BLaER1 treated with 17β-estradiol and CSF1 and Interleukin-3, amounts not matched to agents 10 nM and 100 nM (cell line): ENCODE results near the gene PER1.

ENCODE experiments used
- H3K27ac ChIP-seq, 11 experiments: shearing (Covaris generic); formaldehyde crosslinking; 2 replicates each; pipeline ENCODE4 v1.8.1; 2022
- H3K27me3 ChIP-seq, 11 experiments: shearing (Covaris generic); formaldehyde crosslinking; 2 replicates each; pipeline ENCODE4 v1.8.1; 2022
- H3K36me3 ChIP-seq, 11 experiments: shearing (Covaris generic); formaldehyde crosslinking; 2 replicates each; pipeline ENCODE4 v1.8.1; 2022
- H3K4me1 ChIP-seq, 10 experiments: shearing (Covaris generic); formaldehyde crosslinking; 2 replicates each; pipeline ENCODE4 v1.8.1; 2022
- H3K4me2 ChIP-seq, 11 experiments: shearing (Covaris generic); formaldehyde crosslinking; 2 replicates each; pipeline ENCODE4 v1.8.1; 2022
- H3K4me3 ChIP-seq, 10 experiments: shearing (Covaris generic); formaldehyde crosslinking; 2 replicates each; pipeline ENCODE4 v1.8.1; 2022
- H3K9ac ChIP-seq, 11 experiments: shearing (Covaris generic); formaldehyde crosslinking; 2 replicates each; pipeline ENCODE4 v1.8.1; 2022
- H3K9me3 ChIP-seq, 11 experiments: shearing (Covaris generic); formaldehyde crosslinking; replicated peaks in 1 of 11; 2 replicates each; pipeline ENCODE4 v1.8.1; 2022
- H4K20me1 ChIP-seq, 11 experiments: shearing (Covaris generic); formaldehyde crosslinking; 2 replicates each; pipeline ENCODE4 v1.8.1; 2022
- Cebpa-rat ChIP-seq, 11 experiments: shearing (Covaris generic); IDR thresholded peaks; 2 replicates each; pipeline ENCODE4 v1.8.1; 2022

The PER1 gene

DNA sequence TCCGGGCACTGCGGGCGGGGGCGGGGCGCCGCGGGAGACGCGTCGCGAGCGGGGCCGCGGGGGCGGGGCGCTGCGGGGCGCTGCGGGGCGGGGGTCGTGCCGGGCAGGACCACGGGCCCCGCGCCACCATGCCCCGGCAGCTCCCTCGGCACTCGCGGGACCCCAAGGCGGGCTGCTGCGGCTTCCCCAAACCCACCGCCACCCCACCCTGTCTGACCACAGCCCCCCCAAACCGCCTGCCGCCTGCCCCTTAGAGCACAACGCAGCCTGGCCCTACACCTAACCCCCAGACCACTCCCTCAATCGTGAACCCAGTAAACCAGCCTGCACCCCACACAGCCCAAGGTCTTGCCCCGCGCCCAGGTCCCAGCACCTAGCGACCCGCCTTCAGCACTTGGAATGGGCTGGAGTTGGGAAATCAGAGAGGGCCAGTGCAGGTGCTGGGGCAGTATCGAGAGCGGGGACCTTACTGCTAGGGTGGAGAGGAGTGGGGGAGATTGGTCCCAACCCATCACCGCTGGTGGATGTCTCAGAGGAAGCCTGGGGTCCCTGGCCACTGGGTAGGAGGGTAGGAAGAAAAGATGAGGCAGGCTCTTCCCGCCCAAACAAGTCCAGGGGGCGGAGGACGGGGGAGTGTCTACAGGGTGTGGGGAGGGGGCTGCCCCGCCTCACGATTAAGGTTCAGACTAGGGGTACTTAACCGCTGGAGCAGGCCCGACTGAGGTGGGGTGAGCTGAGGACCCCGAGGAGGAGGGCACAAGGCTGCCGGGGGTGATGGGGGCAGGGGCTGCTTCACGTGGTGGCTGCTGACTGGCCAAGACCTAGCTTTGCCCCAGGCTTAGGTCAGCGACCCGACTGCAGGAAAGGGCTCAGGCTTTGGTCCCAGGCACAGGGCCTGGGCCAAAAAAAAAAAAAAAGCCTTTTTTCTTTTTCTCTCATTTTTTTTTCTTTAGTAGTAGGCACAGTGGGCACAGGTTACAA, 11.1 kb upstream of the PER1 start:
- no peak for TF ChIP-seq Cebpa-rat (IDR thresholded peaks at IDR 0.05)

DNA sequence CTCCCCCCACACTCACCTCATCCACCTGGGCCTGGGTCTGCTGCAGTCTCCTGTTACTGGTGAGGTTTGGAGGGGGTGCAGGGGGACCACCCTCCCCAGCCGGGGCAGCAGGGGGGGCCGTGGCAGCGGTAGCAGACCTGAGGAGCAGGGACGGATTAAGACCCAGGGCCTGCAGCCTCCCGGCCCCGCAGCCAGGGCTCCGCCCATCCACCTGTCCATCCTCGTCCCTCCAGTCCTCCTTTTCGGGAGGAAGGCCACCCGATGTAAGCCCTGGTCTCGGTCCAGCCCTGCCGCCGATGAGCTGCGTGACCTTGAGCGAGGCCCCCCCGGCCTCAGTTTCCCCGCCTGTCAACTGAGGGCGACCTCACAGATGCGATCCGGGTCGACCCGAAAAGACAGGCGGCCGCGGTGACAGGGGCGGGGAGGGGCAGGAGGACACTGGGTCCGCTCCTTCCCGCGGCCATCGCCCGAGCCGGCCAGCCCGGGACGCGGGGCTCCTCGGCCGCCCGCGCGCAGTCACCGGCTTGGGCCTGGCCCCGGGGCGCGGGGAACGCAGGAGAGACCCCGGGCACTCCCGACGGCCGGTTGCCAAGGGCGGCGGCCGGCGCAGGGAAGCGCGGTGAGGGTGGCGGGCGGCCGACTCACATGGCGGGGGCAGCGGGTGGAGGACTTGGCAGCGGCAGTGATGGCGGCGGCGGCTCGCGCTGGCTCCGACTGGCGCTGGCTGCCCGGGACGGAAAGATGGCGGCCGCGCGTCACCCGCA, 10.2 kb upstream of the PER1 start, which contains the start of gene VAMP2:
Gene VAMP2 (minus strand): TSS at position 716 of the 764 bp plus-strand sequence. CDS start 69 bp downstream, at position 647.
- Histone ChIP-seq H3K9me3 (no peaks in the 10 kb centered on the region), H3K9ac (peak within 1 kb of the TSS; percentile 96 to 100 (median 99)), H3K36me3 (peaks cover 13 to 30% (median 21%) of the 10 kb centered on the region in 11 experiments; a peak in 20 of 22 replicates), H3K4me3 (peak within 1 kb of the TSS; percentile 92 to 100 (median 100)), H3K27ac (peak within 1 kb of the TSS; percentile 93 to 100 (median 98)), H3K4me1 (peaks cover 51 to 65% (median 61%) of the 10 kb centered on the region in 10 experiments), H3K27me3 (no peaks in the 10 kb centered on the region), H3K4me2 (peak within 1 kb of the TSS; percentile 92 to 100 (median 100)), H4K20me1 (peaks cover 10 to 37% (median 26%) of the 10 kb centered on the region in 11 experiments; a peak in 17 of 22 replicates)
- TF ChIP-seq Cebpa-rat (IDR thresholded peaks at IDR 0.05), result no peak

More for the DNA sequence above, 11.1 kb upstream of the PER1 start:
- no peaks in the 10 kb centered on the region for H3K27me3 ChIP-seq
- peak overlapping the region; percentile 82 to 100 (median 95) for H3K4me2 ChIP-seq
- peak overlapping the region; percentile 93 to 100 (median 98) for H3K27ac ChIP-seq
- H3K9me3 ChIP-seq, result no peaks in the 10 kb centered on the region
- H3K4me3 ChIP-seq, result peak overlapping the region; percentile 92 to 100 (median 100)
- peaks cover 51 to 61% (median 55%) of the 10 kb centered on the region in 10 experiments for H3K4me1 ChIP-seq
- peaks cover 10 to 37% (median 26%) of the 10 kb centered on the region in 11 experiments; a peak in 17 of 22 replicates for H4K20me1 ChIP-seq
- H3K9ac ChIP-seq, result peak overlapping the region; percentile 96 to 100 (median 99)
- peaks cover 13 to 26% (median 21%) of the 10 kb centered on the region in 11 experiments; a peak in 20 of 22 replicates for H3K36me3 ChIP-seq

GRCh38 chr17:8161289-8162232, 9.4 kb upstream of the PER1 start:
- H3K27ac ChIP-seq, result peak overlapping the region; percentile 93 to 100 (median 98)
- H3K4me3 ChIP-seq, result peak overlapping the region; percentile 92 to 100 (median 100)
- H3K27me3 ChIP-seq, result no peaks in the 10 kb centered on the region
- peaks cover 13 to 30% (median 21%) of the 10 kb centered on the region in 11 experiments; a peak in 20 of 22 replicates for H3K36me3 ChIP-seq
- no peak for TF ChIP-seq Cebpa-rat (IDR thresholded peaks at IDR 0.05)
- peaks cover 10 to 37% (median 26%) of the 10 kb centered on the region in 11 experiments; a peak in 17 of 22 replicates for H4K20me1 ChIP-seq
- H3K9me3 ChIP-seq, result no peaks in the 10 kb centered on the region
- peak overlapping the region; percentile 96 to 100 (median 99) for H3K9ac ChIP-seq
- peak overlapping the region; percentile 92 to 100 (median 100) for H3K4me2 ChIP-seq
- peaks cover 57 to 71% (median 67%) of the 10 kb centered on the region in 10 experiments for H3K4me1 ChIP-seq

- peaks cover 61 to 75% (median 70%) of the 10 kb centered on the region in 10 experiments for H3K4me1 ChIP-seq
- H3K9ac ChIP-seq, result peak overlapping the region; percentile 55 to 100 (median 99); a peak in 21 of 22 replicates
These were observed 8.6 kb upstream of the PER1 start for GRCh38 chr17:8160741-8161221.

DNA sequence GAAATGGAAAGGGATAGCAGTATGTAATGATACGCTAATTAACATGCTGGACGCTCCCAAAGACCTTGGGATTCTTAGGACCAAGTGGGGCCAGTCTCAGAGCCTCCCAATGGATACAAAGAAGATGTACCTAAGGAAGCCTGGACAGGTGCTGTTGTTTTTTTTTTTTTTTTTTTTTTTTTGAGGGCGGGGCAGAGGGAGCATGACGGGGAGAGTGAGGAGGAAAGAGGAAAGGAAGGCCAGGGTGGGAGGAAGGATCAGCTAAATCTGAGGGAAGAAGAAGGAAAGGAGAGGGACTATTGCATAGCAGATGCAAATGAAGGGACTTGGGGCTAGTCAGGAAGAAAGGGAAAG, 8.0 kb upstream of the PER1 start:
- Histone ChIP-seq H3K9me3 (no peaks in the 10 kb centered on the region), H3K9ac (peak overlapping the region; percentile 55 to 100 (median 99); a peak in 18 of 22 replicates), H3K4me2 (peak overlapping the region; percentile 92 to 100 (median 100)), H4K20me1 (peaks cover 10 to 41% (median 26%) of the 10 kb centered on the region in 11 experiments; a peak in 17 of 22 replicates), H3K4me1 (peaks cover 66 to 80% (median 76%) of the 10 kb centered on the region in 10 experiments), H3K36me3 (peaks cover 13 to 30% (median 21%) of the 10 kb centered on the region in 11 experiments; a peak in 20 of 22 replicates), H3K27me3 (no peaks in the 10 kb centered on the region), H3K4me3 (peak overlapping the region; percentile 92 to 100 (median 100); a peak in 14 of 20 replicates), H3K27ac (peak overlapping the region in 6 of 11 experiments; percentile 23 to 100 (median 45); a peak in 7 of 22 replicates)
- no peak for TF ChIP-seq Cebpa-rat (IDR thresholded peaks at IDR 0.05)

More at GRCh38 chr17:8160741-8161221, 8.6 kb upstream of the PER1 start:
- Histone ChIP-seq H4K20me1 (peaks cover 10 to 37% (median 26%) of the 10 kb centered on the region in 11 experiments; a peak in 17 of 22 replicates), H3K27ac (peak overlapping the region; percentile 24 to 100 (median 43); a peak in 20 of 22 replicates), H3K4me3 (peak overlapping the region; percentile 92 to 100 (median 100)), H3K27me3 (no peaks in the 10 kb centered on the region), H3K9me3 (no peaks in the 10 kb centered on the region), H3K36me3 (peaks cover 13 to 30% (median 21%) of the 10 kb centered on the region in 11 experiments; a peak in 20 of 22 replicates), H3K4me2 (peak overlapping the region; percentile 92 to 100 (median 100))
- no peak for TF ChIP-seq Cebpa-rat (IDR thresholded peaks at IDR 0.05)

DNA sequence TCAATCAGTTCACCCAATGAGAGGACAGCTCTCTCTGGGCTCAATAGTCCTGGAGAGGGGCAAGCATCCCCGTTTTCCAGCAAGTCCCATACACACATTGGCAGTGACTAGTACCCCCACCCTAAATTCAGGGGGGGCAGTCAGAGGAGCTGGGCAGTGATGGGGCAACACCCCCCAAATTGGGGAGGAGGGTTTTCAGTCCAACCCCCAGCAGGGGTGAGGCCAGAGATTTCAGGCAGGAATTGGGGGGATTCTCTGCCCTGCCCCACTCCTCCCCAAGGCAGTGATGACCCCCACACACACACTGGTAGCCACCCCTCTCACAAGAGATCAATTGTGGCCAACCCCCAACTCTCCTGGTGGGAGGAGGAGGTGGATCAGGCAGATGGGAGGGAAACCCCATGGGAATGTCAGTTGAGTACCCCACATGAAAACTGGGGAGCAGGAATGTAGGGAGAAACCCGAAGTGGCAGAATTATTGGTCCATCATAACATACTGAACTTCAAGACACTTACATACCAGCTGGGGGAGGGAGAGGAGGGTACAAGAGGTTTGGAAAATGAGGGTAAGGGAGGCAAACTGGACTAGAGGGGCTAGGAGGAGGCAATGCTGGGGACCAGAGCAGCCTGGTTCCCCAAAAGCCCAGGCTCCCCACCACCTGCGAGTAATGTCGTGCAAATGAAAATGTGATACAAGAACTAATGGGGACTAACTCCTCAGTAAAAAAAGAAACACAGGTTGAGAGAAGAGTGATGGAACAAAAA, 7.4 kb upstream of the PER1 start:
- Histone ChIP-seq H3K36me3 (peaks cover 13 to 30% (median 21%) of the 10 kb centered on the region in 11 experiments; a peak in 20 of 22 replicates), H3K27me3 (no peaks in the 10 kb centered on the region), H3K27ac (peak overlapping the region in 3 of 11 experiments; percentile 6 to 38 (median 15); a peak in 2 of 22 replicates), H3K9ac (peak overlapping the region in 10 of 11 experiments; percentile 10 to 100 (median 55); a peak in 13 of 22 replicates), H3K4me2 (peak overlapping the region; percentile 92 to 100 (median 100); a peak in 20 of 22 replicates), H4K20me1 (peaks cover 10 to 44% (median 26%) of the 10 kb centered on the region in 11 experiments; a peak in 17 of 22 replicates), H3K4me1 (peaks cover 68 to 80% (median 76%) of the 10 kb centered on the region in 10 experiments), H3K4me3 (no peak overlapping the region; a peak in 2 of 20 replicates), H3K9me3 (no peaks in the 10 kb centered on the region)
- no peak for TF ChIP-seq Cebpa-rat (IDR thresholded peaks at IDR 0.05)
